DMS53 treated with DMSO at 0.1 percent for 48 hours (cell line): ENCODE data around the gene TACO1.
A peak's percentile ranks its signal among the peaks of the same experiment; 100 is the strongest.

Source experiments
- DNase-seq: peaks from one replicate; lab custom pipeline; 2025; ENCODE audit not compliant: unreplicated experiment; lab: John Stamatoyannopoulos, UW

The TACO1 gene

GRCh38 chr17:63598281-63598680, 2.4 kb upstream of the TACO1 start:
- no peak for DNase-seq

DNA sequence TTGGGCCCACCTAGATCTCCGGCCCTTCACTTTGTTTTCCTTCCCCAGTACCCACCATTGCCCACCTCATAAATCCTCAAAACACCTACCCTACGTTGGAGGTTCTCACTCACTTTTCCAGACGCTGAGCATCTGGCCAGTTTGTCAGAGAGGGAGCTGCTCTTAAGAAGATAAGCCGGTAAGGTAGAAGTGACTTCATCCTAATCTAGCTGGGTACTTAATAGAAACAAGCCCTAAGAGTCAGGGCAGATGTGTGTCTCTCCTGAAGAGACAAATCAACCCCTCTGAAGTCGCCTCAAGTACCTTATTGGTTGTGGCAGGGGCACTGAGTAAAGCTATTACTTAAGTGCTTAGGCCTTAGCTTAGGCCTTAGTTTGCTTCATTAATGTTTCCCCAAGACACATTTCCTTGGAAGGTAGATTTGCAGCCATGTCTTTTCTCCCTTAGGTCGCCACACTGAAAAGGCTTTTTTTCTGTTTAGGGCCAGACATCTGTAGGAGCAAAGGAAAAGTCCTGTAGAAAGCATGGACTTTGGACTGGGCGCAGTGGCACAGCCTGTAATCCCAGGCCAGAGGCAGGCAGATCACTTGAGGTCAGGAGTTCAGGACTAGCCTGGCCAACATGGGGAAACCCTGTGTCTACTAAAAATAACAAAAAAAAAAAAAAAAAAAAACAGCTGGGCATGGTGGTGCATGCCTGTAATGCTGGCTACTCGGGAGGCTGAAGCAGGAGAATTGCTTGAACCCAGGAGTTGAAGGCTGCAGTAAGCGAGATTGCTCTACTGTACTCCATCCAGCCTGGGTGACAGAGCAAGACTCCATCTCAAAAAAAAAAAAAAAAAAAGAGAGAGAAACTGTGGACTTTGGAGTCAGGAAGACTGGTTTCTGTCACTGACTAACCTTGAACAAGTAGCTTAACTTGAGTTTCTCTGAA, 1.0 kb downstream of the TACO1 start:
- DNase-seq = no peak

DNA sequence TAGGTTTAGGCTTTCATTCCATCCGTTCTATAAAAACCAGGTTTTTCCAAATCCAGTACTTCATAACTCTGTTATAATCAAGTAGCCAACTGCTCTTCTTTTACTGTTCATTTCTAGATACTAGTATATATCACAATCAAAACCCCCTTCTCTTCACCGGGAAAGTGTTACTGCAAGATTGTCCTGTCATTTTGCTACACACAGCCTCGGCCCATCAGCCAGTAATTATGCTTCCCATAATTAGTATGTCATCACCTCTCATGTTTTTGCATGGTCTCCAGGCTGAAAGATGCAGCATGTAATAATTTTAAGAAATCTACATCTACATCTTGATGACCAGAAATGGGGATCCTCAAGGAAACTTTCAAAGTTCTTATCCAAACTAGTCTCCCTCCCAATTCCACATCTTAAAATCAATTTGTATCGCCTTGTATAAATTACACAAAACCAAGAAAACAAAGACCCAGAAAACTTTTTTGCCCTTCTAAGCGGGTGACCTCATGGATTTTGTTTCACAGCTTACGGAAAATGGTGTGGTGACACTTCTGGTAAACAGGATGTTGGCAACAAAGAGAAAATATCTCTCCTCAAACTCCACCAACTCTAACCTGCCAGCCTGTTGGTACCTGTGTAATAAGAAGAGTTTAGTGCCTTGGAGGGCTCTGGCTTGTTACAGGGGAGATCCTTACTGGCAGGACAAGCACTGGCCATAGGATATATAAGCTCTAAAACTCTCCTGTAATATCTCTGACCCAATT, 9.3 kb downstream of the TACO1 start:
- DNase-seq = no peak

- no peak for DNase-seq
These were observed 10.2 kb downstream of the TACO1 start for GRCh38 chr17:63610854-63611253.

DNA sequence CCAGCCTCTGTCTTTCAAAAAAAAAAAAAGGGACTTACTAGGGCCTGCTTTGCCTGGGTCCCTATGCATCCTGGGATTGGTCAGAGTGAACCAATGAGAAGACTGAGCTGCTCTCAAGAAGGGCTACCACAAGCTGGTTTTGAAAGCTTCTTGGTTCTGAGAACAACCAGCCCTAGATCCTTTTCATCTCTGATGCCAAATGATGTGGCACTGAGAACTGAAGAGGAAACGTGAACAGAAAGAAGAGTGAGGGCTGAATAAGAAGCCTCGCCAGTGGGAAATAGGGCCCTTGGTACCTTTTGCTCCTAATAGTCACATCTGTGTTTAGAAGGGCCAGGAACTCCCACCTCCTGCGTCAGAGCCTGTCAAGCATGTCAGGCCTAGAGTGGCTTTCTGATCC, 10.7 kb downstream of the TACO1 start:
- no peak for DNase-seq

DNA sequence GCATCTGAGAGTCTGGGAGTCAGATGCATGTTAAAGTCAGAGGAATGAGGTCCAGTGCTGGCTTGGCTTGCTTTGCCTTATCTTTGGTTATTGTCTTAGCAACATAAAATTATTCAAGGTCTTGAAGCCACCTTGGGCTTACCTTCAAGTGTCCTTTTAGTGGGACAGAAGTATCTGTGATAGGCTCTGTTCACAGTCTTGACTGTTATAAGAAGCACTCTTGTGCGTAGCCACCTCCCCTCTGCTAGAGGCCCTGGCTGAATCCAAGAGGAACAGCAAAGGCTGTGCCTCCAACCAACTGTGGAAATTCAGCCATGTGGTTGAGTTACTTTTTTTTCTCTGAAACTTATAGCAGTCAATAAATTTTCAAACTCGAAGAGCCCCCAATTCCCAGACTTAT, 13.0 kb downstream of the TACO1 start:
- no peak for DNase-seq

GRCh38 chr17:63621229-63621683, 20.6 kb downstream of the TACO1 start:
- no peak for DNase-seq

- peak; percentile 97 for DNase-seq
These were observed 21.2 kb downstream of the TACO1 start, which contains the start of gene MAP3K3 for GRCh38 chr17:63621684-63622573. Gene MAP3K3, plus strand, starts transcription at chr17:63622417. Its CDS starts 343 bp downstream, at chr17:63622760.

GRCh38 chr17:63622574-63623390, 22.1 kb downstream of the TACO1 start:
- peak; percentile 14 for DNase-seq

- no peak for DNase-seq
These were observed 23.3 kb downstream of the TACO1 start for GRCh38 chr17:63623786-63624530.

DNA sequence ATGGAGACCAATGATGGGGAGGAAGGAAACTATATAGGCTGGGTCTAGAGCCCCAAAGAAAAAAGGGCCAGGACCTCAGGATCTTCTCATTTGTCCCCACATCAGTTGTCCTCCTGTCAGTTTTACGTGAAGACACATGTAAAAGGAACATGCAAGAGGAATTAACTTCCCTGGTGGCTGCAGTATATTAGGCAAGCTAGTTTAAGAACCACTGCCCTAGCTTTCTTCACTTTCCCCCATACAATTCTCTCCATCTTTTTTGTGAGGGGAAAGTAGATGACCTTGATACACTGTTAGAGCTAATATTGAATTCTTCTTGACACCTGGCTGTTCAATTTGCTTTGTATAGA, 23.8 kb downstream of the TACO1 start:
- no peak for DNase-seq

- no peak for DNase-seq
These were observed 26.0 kb downstream of the TACO1 start for GRCh38 chr17:63626551-63627180.

DNA sequence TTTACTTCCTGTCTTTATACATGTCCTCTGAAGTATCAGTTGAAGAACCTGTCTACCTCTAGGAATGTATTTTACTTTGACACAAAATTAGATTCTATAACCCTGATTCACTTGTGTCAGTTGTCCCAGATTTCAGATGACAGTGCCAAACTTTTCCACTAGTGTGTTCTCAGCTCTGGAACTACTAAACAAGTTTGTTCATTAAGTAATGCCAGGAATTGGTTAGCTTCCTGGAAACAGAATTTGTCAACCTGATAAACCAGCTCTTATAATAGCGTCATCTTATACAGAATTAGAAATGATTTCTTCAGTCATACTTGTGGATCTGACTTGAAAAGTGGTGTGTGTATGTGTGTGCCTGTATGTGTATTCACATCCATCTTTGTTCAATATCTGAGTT, 28.9 kb downstream of the TACO1 start:
- no peak for DNase-seq

GRCh38 chr17:63631062-63631461, 30.4 kb downstream of the TACO1 start:
- no peak for DNase-seq

GRCh38 chr17:63631626-63632025, 30.9 kb downstream of the TACO1 start:
- DNase-seq = no peak

- DNase-seq = no peak
These were observed 33.0 kb downstream of the TACO1 start for GRCh38 chr17:63633742-63634141.

GRCh38 chr17:63634163-63634562, 33.5 kb downstream of the TACO1 start:
- no peak for DNase-seq

DNA sequence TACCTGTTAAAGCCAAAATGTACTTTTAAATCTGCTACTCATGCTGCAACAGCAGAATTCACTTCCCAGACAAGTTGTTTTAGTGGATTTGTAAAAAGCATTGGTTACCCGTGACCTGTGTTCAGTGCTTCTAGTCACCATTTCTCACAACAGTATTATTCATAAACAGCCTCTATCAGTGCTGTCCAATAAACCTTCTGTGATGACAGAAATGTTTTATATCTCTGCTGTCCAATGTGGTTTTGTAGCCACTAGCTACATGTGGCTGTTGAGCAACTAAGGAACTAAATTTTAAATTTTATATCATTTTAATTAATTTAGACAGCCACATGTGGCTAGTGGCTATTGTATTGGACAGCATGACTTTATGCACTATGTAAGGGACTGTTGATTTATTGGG, 34.1 kb downstream of the TACO1 start:
- no peak for DNase-seq

GRCh38 chr17:63635290-63635689, 34.6 kb downstream of the TACO1 start:
- no peak for DNase-seq
